Body of pancreas (tissue), 4 donors: Measurements from ENCODE around the gene ISOC2. TPM values are rescaled to one million over a fixed set of nuclear protein-coding genes. Genes with fewer than 3 reads are reported as not detected.
A peak's percentile ranks its signal among the peaks of the same experiment; 100 is the strongest.

Experiments
- ATAC-seq: fragments of 150-250 bp; one replicate; pipeline ENCODE4 v1.9.1; 2016
- DNase-seq, 4 donors: peaks; one replicate each; pipeline ENCODE4 v3.0.0-alpha.2; 2019
- H3K27ac ChIP-seq, 4 donors: fragments of 200-600 bp; sonication (generic); 1 replicate in 3 of 4; 2 replicates in 1 of 4; pipeline versions ENCODE4 v1.5.1 to v1.6.1; 2016 to 2019; ENCODE audit warnings: mild to moderate bottlenecking in 1 of 4, mixed read lengths in 1 of 4, moderate library complexity in 1 of 4
- H3K27me3 ChIP-seq, 2 donors: fragments of 200-600 bp; sonication (generic); one replicate each; pipeline ENCODE4 v1.6.0; 2016; ENCODE audit warnings: mild to moderate bottlenecking in 1 of 2
- H3K36me3 ChIP-seq, 2 donors: fragments of 200-600 bp; sonication (generic); replicated peaks in 1 of 2; 2 replicates each; pipeline ENCODE4 v1.5.1; 2016; ENCODE audit warnings: low read depth in 2 of 2; ENCODE audit not compliant: insufficient read depth in 1 of 2
- H3K4me1 ChIP-seq: fragments of 200-600 bp; sonication (generic); one replicate; pipeline ENCODE4 v1.6.0; 2016
- H3K4me3 ChIP-seq, 2 donors: fragments of 200-600 bp; sonication (generic); 1 replicate in 1 of 2; 2 replicates in 1 of 2; pipeline ENCODE4 v1.5.1; 2016 to 2019
- H3K9me3 ChIP-seq, 3 donors: fragments of 200-600 bp; sonication (generic); 1 replicate in 2 of 3; 2 replicates in 1 of 3; pipeline ENCODE4 v1.5.1; 2016
- POLR2A ChIP-seq, 3 donors: fragments of 450-650 bp; IDR thresholded peaks; one replicate each; pipeline ENCODE4 v1.6.1; 2016; ENCODE audit warnings: antibody characterized with exemption in 3 of 3, mild to moderate bottlenecking in 2 of 3
- WGBS, 2 donors: methylation state at CpG; one replicate each; pipeline ENCODE4 v1.1.5; 2017; 5-methylcytosine and 5-hydroxymethylcytosine counted together
- intact Hi-C: fragments of 100-400 bp; cut with DNase I; formaldehyde crosslinking; loops from one replicate; pipeline ENCODE4 v1.15.1; 2023
- total RNA-seq, 2 donors: library from RNA; depleted of rRNA; stranded (reverse); fragments of >200 nt; gene quantifications; one replicate each; pipeline ENCODE4 v1.1.0, GENCODE V29; 2016
- TF ChIP-seq, protein P1 (sequence below), 7 experiments: fragments of 450-650 bp in 4 of 7; fragments of 200-600 bp in 3 of 7; sonication (generic) in 3 of 7; IDR thresholded peaks; one replicate each; pipeline ENCODE4 v1.5.1; 2016 to 2019; ENCODE audit warnings: antibody characterized with exemption in 7 of 7

Gene ISOC2
- total RNA-seq, 2 donors from 2014 or later: 38.4 to 75.8 TPM

DNA sequence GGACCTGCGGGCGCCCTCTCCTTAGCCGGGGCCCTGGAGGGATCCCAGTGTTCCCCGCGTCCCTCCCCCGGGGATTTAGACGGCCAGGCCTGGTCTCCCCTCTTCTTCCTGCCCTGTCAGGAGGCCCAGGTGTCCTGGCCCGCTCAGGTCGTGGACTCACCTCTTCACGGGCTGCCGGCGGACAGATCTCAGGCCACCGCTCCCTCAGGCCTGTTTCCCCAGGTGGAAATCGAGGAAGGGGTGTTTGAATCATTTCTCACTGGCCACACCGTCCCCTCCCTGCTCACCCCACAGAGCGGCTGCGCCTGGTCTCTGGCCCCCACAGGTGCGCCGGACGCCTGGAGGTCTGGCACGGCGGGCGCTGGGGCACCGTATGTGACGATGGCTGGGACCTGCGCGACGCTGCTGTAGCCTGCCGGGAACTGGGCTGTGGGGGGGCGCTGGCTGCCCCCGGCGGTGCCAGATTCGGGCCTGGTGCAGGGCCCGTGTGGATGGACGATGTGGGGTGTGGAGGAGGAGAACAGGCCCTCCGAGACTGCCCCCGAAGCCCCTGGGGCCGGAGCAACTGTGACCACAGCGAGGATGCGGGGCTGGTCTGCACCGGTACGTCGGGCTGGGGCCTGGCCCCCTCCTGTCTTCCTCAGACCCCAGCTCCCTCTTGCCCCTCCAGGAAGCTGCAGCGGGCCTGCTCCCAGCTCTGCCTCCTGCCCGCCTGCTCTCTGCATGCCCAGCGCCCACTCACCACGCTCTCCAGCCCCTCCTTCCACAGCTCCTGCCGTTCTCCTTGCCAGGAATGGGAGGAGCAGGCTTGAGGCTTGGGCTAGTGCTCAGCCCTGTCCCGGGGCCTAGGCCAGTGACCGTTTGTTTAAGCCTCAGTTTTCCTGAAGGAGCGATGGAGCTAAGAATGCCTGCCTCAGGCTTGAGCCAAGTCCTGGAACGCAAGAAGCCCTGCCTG is 29.3 kb upstream of the ISOC2 start:
- ATAC-seq: no peak
- TF ChIP-seq, protein P1, sequence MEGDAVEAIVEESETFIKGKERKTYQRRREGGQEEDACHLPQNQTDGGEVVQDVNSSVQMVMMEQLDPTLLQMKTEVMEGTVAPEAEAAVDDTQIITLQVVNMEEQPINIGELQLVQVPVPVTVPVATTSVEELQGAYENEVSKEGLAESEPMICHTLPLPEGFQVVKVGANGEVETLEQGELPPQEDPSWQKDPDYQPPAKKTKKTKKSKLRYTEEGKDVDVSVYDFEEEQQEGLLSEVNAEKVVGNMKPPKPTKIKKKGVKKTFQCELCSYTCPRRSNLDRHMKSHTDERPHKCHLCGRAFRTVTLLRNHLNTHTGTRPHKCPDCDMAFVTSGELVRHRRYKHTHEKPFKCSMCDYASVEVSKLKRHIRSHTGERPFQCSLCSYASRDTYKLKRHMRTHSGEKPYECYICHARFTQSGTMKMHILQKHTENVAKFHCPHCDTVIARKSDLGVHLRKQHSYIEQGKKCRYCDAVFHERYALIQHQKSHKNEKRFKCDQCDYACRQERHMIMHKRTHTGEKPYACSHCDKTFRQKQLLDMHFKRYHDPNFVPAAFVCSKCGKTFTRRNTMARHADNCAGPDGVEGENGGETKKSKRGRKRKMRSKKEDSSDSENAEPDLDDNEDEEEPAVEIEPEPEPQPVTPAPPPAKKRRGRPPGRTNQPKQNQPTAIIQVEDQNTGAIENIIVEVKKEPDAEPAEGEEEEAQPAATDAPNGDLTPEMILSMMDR (IDR thresholded peaks at IDR 0.05): no peak
- Histone ChIP-seq H3K9me3 (no peaks in the 10 kb centered on the region), H3K27ac (no peak overlapping the region), H3K4me1 (peaks cover 22% of the 10 kb centered on the region), H3K4me3 (no peak overlapping the region), H3K27me3 (no peaks in the 10 kb centered on the region), H3K36me3 (no peaks in the 10 kb centered on the region)
- intact Hi-C loops: no loop called here
- no peak for DNase-seq
- 59 to 64% methylated on average over 13 to 49 of the region's 52 CpGs for WGBS, 2 donors

DNA sequence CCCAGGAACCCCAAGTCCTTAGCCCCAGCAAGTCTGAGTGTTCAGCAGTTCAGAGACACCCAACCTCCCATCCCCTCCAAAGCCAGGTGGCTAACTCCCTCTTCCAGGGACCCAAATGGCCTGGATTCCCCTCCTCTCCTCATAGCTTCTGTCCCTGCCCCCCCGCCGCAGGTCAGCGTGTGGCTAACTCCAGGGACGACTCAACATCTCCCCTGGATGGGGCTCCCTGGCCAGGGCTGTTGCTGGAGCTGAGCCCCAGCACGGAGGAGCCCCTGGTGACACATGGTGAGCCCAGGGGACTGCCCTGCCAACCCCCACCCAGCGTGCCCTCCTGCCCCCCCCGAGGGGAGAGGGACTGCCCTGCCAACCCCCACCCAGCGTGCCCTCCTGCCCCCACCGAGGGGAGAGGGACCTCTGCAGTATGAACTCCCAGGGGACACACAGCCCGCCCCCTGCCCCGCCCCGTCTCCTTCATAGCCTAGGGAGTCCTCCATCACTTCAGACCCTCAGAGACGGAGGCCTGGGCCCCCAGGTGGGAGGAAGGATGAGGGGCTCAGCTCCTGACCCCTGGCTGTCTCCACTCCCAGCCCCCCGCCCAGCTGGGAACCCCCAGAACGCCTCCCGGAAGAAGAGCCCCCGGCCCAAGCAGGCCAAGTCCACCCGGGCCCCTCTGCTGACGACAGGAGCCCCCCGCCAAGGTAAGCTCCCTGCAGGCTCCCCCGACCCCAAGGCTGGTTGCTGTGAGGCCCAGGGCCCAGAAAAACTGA is 28.5 kb upstream of the ISOC2 start:
- TF ChIP-seq POLR2A (IDR thresholded peaks at IDR 0.05): no peak
- TF ChIP-seq, protein P1 (IDR thresholded peaks at IDR 0.05): no peak
- ATAC-seq (no peak), DNase-seq (no peak)
- Histone ChIP-seq H3K9me3 (no peaks in the 10 kb centered on the region), H3K36me3 (no peaks in the 10 kb centered on the region), H3K4me1 (peaks cover 30% of the 10 kb centered on the region), H3K27ac (no peak overlapping the region), H3K4me3 (no peak overlapping the region), H3K27me3 (no peaks in the 10 kb centered on the region)
- intact Hi-C loops: no loop called here
- 29 to 52% methylated on average over 4 to 19 of the region's 21 CpGs for WGBS, 2 donors

DNA sequence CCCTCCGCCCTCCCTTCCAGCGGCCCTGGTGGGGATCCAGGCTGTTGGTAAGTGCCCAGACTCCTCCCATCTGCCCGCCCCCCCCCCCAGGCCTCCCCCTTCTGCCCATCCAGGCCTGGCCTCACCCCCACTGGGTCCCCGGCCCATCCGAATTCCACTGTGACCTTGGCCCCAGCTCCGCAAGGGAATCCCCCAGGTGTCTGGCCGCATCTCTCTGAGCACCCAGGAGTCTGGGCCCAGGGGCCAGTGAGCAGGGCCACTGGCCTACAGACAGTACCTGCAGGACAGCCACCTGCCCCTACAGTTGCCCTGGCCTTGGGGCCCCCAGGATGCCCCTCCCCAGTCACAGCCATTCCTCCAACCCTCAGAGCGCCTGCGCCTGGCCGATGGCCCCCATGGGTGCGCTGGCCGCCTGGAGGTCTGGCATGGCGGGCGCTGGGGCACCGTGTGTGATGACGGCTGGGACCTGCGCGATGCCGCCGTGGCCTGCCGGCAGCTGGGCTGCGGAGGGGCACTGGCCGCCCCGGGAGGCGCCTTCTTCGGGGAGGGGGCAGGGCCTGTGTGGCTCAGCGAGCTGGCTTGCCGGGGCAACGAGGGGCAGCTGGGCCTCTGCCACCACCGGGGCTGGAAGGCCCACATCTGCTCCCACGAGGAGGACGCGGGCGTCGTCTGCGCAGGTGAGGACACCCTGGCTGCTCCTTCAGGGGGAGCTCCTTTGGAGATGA is 27.7 kb upstream of the ISOC2 start:
- Histone ChIP-seq H3K4me3 (no peak overlapping the region), H3K36me3 (no peaks in the 10 kb centered on the region), H3K27ac (peak overlapping the region in 1 of 4 donors; percentile 17), H3K27me3 (no peaks in the 10 kb centered on the region), H3K9me3 (no peaks in the 10 kb centered on the region), H3K4me1 (peaks cover 37% of the 10 kb centered on the region)
- intact Hi-C loops: no loop called here
- no peak for TF ChIP-seq POLR2A (IDR thresholded peaks at IDR 0.05)
- TF ChIP-seq, protein P1 (IDR thresholded peaks at IDR 0.05): no peak
- DNase-seq (no peak), ATAC-seq (no peak)
- 48% methylated on average over 34 of the region's 36 CpGs; no CpG with 5 or more reads in 1 of the 2 donors for WGBS, 2 donors

DNA sequence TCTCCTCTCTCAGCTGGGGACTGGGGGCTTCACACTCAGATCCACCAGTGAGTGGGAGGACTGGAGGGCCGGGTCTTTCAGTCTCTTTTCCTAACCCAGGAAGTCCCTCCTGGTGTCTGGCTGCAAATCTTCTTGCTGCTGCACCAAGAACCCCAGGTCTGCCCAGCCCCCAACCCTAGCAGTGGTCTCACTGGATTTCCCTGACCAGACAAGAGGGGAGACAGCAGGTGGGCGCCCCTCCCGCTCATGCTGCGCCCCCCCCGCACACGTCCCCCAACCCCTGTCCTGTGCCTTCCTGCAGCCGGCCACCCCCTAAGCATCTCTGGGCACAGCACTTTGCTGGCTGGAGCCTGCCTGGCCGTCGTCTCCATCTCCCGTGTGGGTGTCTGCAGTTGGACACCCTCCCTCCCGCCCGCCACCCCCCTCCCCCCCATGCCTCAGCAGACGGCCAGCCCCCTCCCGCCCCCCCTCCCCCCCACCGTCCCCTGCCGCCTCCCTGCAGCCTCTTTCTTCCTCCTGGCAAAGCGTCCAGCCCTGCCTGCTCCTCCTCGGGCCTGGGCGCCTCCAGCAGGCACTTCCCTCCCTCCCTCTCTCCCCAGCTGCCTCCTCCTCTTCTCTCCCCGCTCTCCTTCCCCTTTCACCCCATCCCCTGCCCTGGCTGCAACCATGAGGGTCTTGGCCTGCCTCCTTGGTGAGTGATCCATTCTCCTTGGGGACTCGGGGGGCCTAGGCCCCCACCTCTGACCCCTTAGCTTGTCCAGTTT is 26.7 kb upstream of the ISOC2 start, which contains the start of gene SSC5D:
Gene SSC5D, plus strand, starts transcription at position 513 of the 764 bp plus-strand sequence. Its CDS starts 154 bp downstream, at position 667.
- no peak for TF ChIP-seq POLR2A (IDR thresholded peaks at IDR 0.05)
- TF ChIP-seq, protein P1 (IDR thresholded peaks at IDR 0.05): no peak
- Histone ChIP-seq H3K27ac (peak within 1 kb of the TSS in 3 of 4 donors; percentile 12 to 64 (median 57)), H3K9me3 (no peaks in the 10 kb centered on the region), H3K27me3 (no peaks in the 10 kb centered on the region), H3K4me1 (peaks cover 39% of the 10 kb centered on the region), H3K4me3 (no peak within 1 kb of the TSS), H3K36me3 (no peaks in the 10 kb centered on the region)
- ATAC-seq (no peak), DNase-seq (no peak)
- WGBS, 2 donors: 14 to 33% methylated on average over 11 to 12 of the region's 21 CpGs
- intact Hi-C loops: no loop called here
